Trophoblast cell (in vitro differentiated cells and primary cell): ENCODE results near the gene ABTB2.

Experiments
- DNase-seq, 2 donors: peaks; one replicate each; pipeline ENCODE4 v3.0.0-alpha.2; 2016
- H2AFZ ChIP-seq: 2 replicates; pipeline ENCODE4 v1.6.1; 2013; ENCODE audit warnings: low read length, moderate library complexity, mild to moderate bottlenecking; ENCODE audit not compliant: insufficient read depth, poor library complexity
- H2AK5ac ChIP-seq: 2 replicates; pipeline ENCODE4 v1.6.1; 2013; ENCODE audit warnings: mild to moderate bottlenecking, low read length
- H2BK120ac ChIP-seq: 2 replicates; pipeline ENCODE4 v1.6.1; 2013; ENCODE audit warnings: low read length, mild to moderate bottlenecking, moderate library complexity; ENCODE audit not compliant: insufficient read depth, poor library complexity
- H2BK12ac ChIP-seq: 2 replicates; pipeline ENCODE4 v1.6.1; 2013; ENCODE audit warnings: mild to moderate bottlenecking, low read length, moderate library complexity
- H2BK5ac ChIP-seq: 2 replicates; pipeline ENCODE4 v1.6.1; 2013; ENCODE audit warnings: low read length, low read depth, moderate library complexity, mild to moderate bottlenecking; ENCODE audit not compliant: poor library complexity
- H3K14ac ChIP-seq: 2 replicates; pipeline ENCODE4 v1.6.1; 2013; ENCODE audit warnings: mild to moderate bottlenecking, low read length
- H3K18ac ChIP-seq: 2 replicates; pipeline ENCODE4 v1.6.1; 2013; ENCODE audit warnings: mild to moderate bottlenecking, low read length
- H3K23ac ChIP-seq: 2 replicates; pipeline ENCODE4 v1.6.1; 2013; ENCODE audit warnings: low read length
- H3K27ac ChIP-seq: 2 replicates; pipeline ENCODE4 v1.5.1; 2013; ENCODE audit warnings: low read depth, mild to moderate bottlenecking, inconsistent platforms, low read length, moderate library complexity
- H3K27me3 ChIP-seq: 2 replicates; pipeline ENCODE4 v1.6.1; 2013; ENCODE audit warnings: inconsistent platforms, mild to moderate bottlenecking, low read length, moderate library complexity; ENCODE audit not compliant: insufficient read depth
- H3K36me3 ChIP-seq, 2 experiments: 1 replicate in 1 of 2; 2 replicates in 1 of 2; pipeline ENCODE4 v1.6.1; 2013; ENCODE audit warnings: low read length in 2 of 2, mild to moderate bottlenecking in 2 of 2, moderate library complexity in 1 of 2; ENCODE audit not compliant: insufficient read depth in 2 of 2, control insufficient read depth in 1 of 2
- H3K4ac ChIP-seq: 2 replicates; pipeline ENCODE4 v1.6.1; 2013; ENCODE audit warnings: low read depth, mild to moderate bottlenecking, low read length, moderate library complexity
- H3K4me1 ChIP-seq, 2 experiments: 1 replicate in 1 of 2; 2 replicates in 1 of 2; pipeline ENCODE4 v1.6.1; 2013; ENCODE audit warnings: low read length in 2 of 2, mild to moderate bottlenecking in 2 of 2, moderate library complexity in 1 of 2; ENCODE audit not compliant: insufficient read depth in 2 of 2, control insufficient read depth in 1 of 2
- H3K4me2 ChIP-seq: 2 replicates; pipeline ENCODE4 v1.6.1; 2013; ENCODE audit warnings: inconsistent platforms, mild to moderate bottlenecking, low read length, moderate library complexity
- H3K4me3 ChIP-seq: 2 replicates; pipeline ENCODE4 v1.5.1; 2013; ENCODE audit warnings: mild to moderate bottlenecking, low read depth, low read length, inconsistent platforms
- H3K79me1 ChIP-seq: one replicate; pipeline ENCODE4 v1.6.1; 2013; ENCODE audit warnings: low read length
- H3K79me2 ChIP-seq: 2 replicates; pipeline ENCODE4 v1.6.1; 2013; ENCODE audit warnings: low read length, mild to moderate bottlenecking; ENCODE audit not compliant: control insufficient read depth, insufficient read depth, poor library complexity
- H3K9ac ChIP-seq: 2 replicates; pipeline ENCODE4 v1.6.1; 2013; ENCODE audit warnings: mild to moderate bottlenecking, low read length
- H3K9me3 ChIP-seq: 2 replicates; pipeline ENCODE4 v1.6.1; 2013; ENCODE audit warnings: low read depth, mild to moderate bottlenecking, control low read depth, inconsistent platforms, low read length; ENCODE audit not compliant: insufficient read depth
- H4K12ac ChIP-seq: 2 replicates; pipeline ENCODE4 v1.6.1; 2013; ENCODE audit warnings: low read depth, mild to moderate bottlenecking, low read length, moderate library complexity
- H4K8ac ChIP-seq: 2 replicates; pipeline ENCODE4 v1.6.1; 2013; ENCODE audit warnings: low read depth, mild to moderate bottlenecking, low read length, moderate library complexity
- H4K91ac ChIP-seq: one replicate; pipeline ENCODE4 v1.6.1; 2013; ENCODE audit warnings: low read depth, mild to moderate bottlenecking, low read length, moderate library complexity
- WGBS: extraction: QIAGEN DNeasy Blood & Tissue Kit; methylation state at CpG from one replicate; pipeline ENCODE4 v1.1.7; 2013; ENCODE audit warnings: missing lambda C conversion rate; ENCODE audit not compliant: insufficient read length, insufficient coverage; ENCODE audit errors: extremely low coverage; 5-methylcytosine and 5-hydroxymethylcytosine counted together

ABTB2 gene

GRCh38 chr11:34292546-34292945, 65.3 kb downstream of the ABTB2 start:
- H3K36me3 ChIP-seq: no peaks in the 10 kb centered on the region
- no peak overlapping the region for H2BK120ac ChIP-seq
- H4K8ac ChIP-seq: no peak overlapping the region
- no peak overlapping the region for H3K23ac ChIP-seq
- H3K9ac ChIP-seq: no peak overlapping the region
- no peak overlapping the region for H4K12ac ChIP-seq
- no peaks in the 10 kb centered on the region for H3K79me2 ChIP-seq
- peaks cover 1% of the 10 kb centered on the region for H3K79me1 ChIP-seq
- no peak overlapping the region for H2BK5ac ChIP-seq
- H2AK5ac ChIP-seq: no peak overlapping the region
- DNase-seq: no peak
- no peak overlapping the region for H3K27ac ChIP-seq
- WGBS: no CpG with 5 or more reads among the region's 2 CpGs
- no peaks in the 10 kb centered on the region for H3K27me3 ChIP-seq
- H3K18ac ChIP-seq: no peak overlapping the region
- no peak overlapping the region for H3K4ac ChIP-seq
- H3K9me3 ChIP-seq: no peaks in the 10 kb centered on the region
- H3K4me2 ChIP-seq: no peak overlapping the region
- no peak overlapping the region for H4K91ac ChIP-seq
- no peak overlapping the region for H2AFZ ChIP-seq
- H3K4me3 ChIP-seq: no peak overlapping the region
- no peak overlapping the region for H2BK12ac ChIP-seq
- H3K14ac ChIP-seq: no peak overlapping the region
- H3K4me1 ChIP-seq: no peaks in the 10 kb centered on the region

GRCh38 chr11:34292111-34292510, 65.7 kb downstream of the ABTB2 start:
- Histone ChIP-seq H2BK12ac (no peak overlapping the region), H2BK120ac (no peak overlapping the region), H2AK5ac (no peak overlapping the region), H3K18ac (no peak overlapping the region), H3K27ac (no peak overlapping the region), H3K14ac (no peak overlapping the region), H3K79me2 (no peaks in the 10 kb centered on the region), H3K36me3 (no peaks in the 10 kb centered on the region), H4K91ac (no peak overlapping the region), H3K4me3 (no peak overlapping the region), H3K4me2 (no peak overlapping the region), H3K4ac (no peak overlapping the region), H2BK5ac (no peak overlapping the region), H2AFZ (no peak overlapping the region), H3K27me3 (no peaks in the 10 kb centered on the region), H3K4me1 (no peaks in the 10 kb centered on the region), H3K23ac (no peak overlapping the region), H4K8ac (no peak overlapping the region), H3K9ac (no peak overlapping the region), H3K9me3 (no peaks in the 10 kb centered on the region), H4K12ac (no peak overlapping the region), H3K79me1 (peaks cover 1% of the 10 kb centered on the region)
- WGBS: no CpG with 5 or more reads among the region's 3 CpGs
- no peak for DNase-seq

GRCh38 chr11:34290926-34291325, 66.9 kb downstream of the ABTB2 start:
- Histone ChIP-seq H3K4me1 (no peaks in the 10 kb centered on the region), H3K9me3 (no peaks in the 10 kb centered on the region), H3K27ac (no peak overlapping the region), H3K27me3 (no peaks in the 10 kb centered on the region), H4K91ac (no peak overlapping the region), H3K4me2 (no peak overlapping the region), H3K18ac (no peak overlapping the region), H3K9ac (no peak overlapping the region), H3K79me2 (no peaks in the 10 kb centered on the region), H3K4me3 (no peak overlapping the region), H2BK5ac (no peak overlapping the region), H3K4ac (no peak overlapping the region), H2AK5ac (no peak overlapping the region), H3K79me1 (peaks cover 1% of the 10 kb centered on the region), H3K36me3 (no peaks in the 10 kb centered on the region), H2BK120ac (no peak overlapping the region), H3K23ac (no peak overlapping the region), H2BK12ac (no peak overlapping the region), H2AFZ (no peak overlapping the region), H3K14ac (no peak overlapping the region), H4K8ac (no peak overlapping the region), H4K12ac (no peak overlapping the region)
- WGBS: no CpG with 5 or more reads among the region's 1 CpG
- no peak for DNase-seq

GRCh38 chr11:34288492-34288891, 69.3 kb downstream of the ABTB2 start:
- no peak for DNase-seq
- H3K9me3 ChIP-seq: no peaks in the 10 kb centered on the region
- H3K79me2 ChIP-seq: no peaks in the 10 kb centered on the region
- no peak overlapping the region for H4K91ac ChIP-seq
- H3K9ac ChIP-seq: no peak overlapping the region
- H3K79me1 ChIP-seq: no peaks in the 10 kb centered on the region
- H3K4me2 ChIP-seq: no peak overlapping the region
- no peaks in the 10 kb centered on the region for H3K27me3 ChIP-seq
- no CpG with 5 or more reads among the region's 7 CpGs for WGBS
- H3K18ac ChIP-seq: no peak overlapping the region
- H2AK5ac ChIP-seq: no peak overlapping the region
- H2BK5ac ChIP-seq: no peak overlapping the region
- H3K36me3 ChIP-seq: no peaks in the 10 kb centered on the region
- no peak overlapping the region for H3K14ac ChIP-seq
- no peak overlapping the region for H4K8ac ChIP-seq
- H2BK12ac ChIP-seq: no peak overlapping the region
- H3K4me1 ChIP-seq: no peaks in the 10 kb centered on the region
- no peak overlapping the region for H3K27ac ChIP-seq
- no peak overlapping the region for H2AFZ ChIP-seq
- H2BK120ac ChIP-seq: no peak overlapping the region
- no peak overlapping the region for H3K23ac ChIP-seq
- no peak overlapping the region for H3K4ac ChIP-seq
- no peak overlapping the region for H3K4me3 ChIP-seq
- H4K12ac ChIP-seq: no peak overlapping the region
